ENCODE data around the gene OR13C4. TPM values are rescaled to one million over a fixed set of nuclear protein-coding genes. Genes with fewer than 3 reads are reported as not detected.

The OR13C4 gene
- not detected for total RNA-seq

DNA sequence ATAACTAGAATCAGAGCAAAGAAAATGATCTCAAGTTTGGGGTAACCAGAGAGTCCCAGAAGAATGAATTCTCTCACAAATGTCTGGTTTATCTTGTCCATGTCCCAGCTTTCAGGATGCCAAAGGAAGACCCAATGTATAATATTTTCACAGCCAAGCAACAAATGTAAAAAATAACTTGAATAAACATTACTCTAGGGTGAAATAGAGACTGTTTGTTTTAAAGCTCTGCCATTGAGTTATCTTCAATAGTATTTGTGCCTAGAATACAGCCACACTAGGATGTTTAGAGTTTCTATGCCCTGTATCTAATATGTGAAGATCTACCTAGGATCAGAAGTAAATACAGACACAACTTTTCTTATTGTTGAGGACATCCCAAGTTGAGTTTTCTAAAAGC, at the start of gene OR13C4:
OR13C4 (minus strand) TSS at position 101 of the 400 bp plus-strand sequence; CDS start at position 101, 0 bp downstream.

GRCh38 chr9:104568868-104569267, 41.9 kb upstream of the OR13C4 start, which contains the start of gene OR13C8:
TSS of gene OR13C8 (plus strand) at chr9:104569168. CDS start at chr9:104569168, 0 bp downstream.

GRCh38 chr9:104536756-104537155, 9.7 kb upstream of the OR13C4 start, which contains the start of gene OR13C3:
TSS of gene OR13C3 (minus strand) at chr9:104536856. CDS start at chr9:104536723, 133 bp downstream.

GRCh38 chr9:104503963-104504362, 23.0 kb downstream of the OR13C4 start, which contains the start of gene OR13F1:
TSS of gene OR13F1 (plus strand) at chr9:104504263. CDS start at chr9:104504263, 0 bp downstream.

Other genes with a start within 250 kb of the OR13C4 start
- gene OR13F1, start 22.9 kb downstream of the OR13C4 start, total RNA-seq = not detected
- gene OR13C3, start 9.6 kb upstream of the OR13C4 start, total RNA-seq = not detected
- gene OR13C8, start 42.0 kb upstream of the OR13C4 start, total RNA-seq = not detected
- not detected for gene OR13C5, start 72.2 kb upstream of the OR13C4 start, total RNA-seq
- gene OR13C2, start 78.4 kb upstream of the OR13C4 start, total RNA-seq = not detected
- gene OR13C9, start 91.0 kb upstream of the OR13C4 start, total RNA-seq = not detected
- not detected for gene OR13D1, start 167.3 kb upstream of the OR13C4 start, total RNA-seq
- gene NIPSNAP3A, start 220.5 kb upstream of the OR13C4 start, total RNA-seq = 63.2 TPM
- 17.5 TPM for gene NIPSNAP3B, start 236.9 kb upstream of the OR13C4 start, total RNA-seq